ENCODE measurements around the gene THUMPD3.

DNA sequence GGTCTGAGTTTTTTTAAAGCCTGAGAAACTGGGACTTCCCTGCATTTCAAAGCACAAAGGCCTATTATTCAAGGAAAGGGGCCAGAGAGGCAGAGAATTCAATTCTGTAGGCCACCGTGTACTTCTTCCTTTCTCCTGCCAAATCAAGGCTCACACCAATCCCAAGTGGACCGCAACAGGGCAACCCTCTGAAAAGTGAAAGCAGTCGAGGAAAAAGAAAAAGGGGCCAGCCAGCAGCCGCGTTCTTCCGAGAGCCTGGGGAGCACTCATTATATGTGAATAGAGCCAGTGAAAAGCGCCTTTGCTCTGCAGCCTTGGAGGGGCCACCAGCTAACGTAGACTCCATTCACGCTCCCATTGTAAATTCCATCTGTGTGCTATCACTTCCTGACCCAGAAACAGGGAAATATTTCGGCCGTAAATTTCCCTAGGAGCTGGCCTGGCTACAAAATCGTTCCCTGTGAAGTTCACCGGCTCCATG, 45.9 kb upstream of the THUMPD3 start:
- TF ChIP-seq, protein P1, sequence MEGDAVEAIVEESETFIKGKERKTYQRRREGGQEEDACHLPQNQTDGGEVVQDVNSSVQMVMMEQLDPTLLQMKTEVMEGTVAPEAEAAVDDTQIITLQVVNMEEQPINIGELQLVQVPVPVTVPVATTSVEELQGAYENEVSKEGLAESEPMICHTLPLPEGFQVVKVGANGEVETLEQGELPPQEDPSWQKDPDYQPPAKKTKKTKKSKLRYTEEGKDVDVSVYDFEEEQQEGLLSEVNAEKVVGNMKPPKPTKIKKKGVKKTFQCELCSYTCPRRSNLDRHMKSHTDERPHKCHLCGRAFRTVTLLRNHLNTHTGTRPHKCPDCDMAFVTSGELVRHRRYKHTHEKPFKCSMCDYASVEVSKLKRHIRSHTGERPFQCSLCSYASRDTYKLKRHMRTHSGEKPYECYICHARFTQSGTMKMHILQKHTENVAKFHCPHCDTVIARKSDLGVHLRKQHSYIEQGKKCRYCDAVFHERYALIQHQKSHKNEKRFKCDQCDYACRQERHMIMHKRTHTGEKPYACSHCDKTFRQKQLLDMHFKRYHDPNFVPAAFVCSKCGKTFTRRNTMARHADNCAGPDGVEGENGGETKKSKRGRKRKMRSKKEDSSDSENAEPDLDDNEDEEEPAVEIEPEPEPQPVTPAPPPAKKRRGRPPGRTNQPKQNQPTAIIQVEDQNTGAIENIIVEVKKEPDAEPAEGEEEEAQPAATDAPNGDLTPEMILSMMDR (IDR thresholded peaks at IDR 0.05; ENCODE audit: insufficient read depth, low read depth, low read length), result no peak
- no peak for TF ChIP-seq EZH2 (IDR thresholded peaks at IDR 0.05; ENCODE audit: insufficient read depth, low read length)

All from astrocyte (in vitro differentiated cells and primary cell).